H54 (cell line): Measurements from ENCODE around the gene LGR5.

Source experiments
- DNase-seq: peaks from one replicate; pipeline ENCODE4 v3.0.0; 2011; ENCODE audit warnings: low spot score, mixed read lengths; ENCODE audit not compliant: insufficient read length
- FAIRE-seq: peaks from 3 replicates; lab custom pipeline; 2011; peaks lifted over from hg19 to GRCh38; lab: Jason Lieb, UNC
- POLR2A ChIP-seq: IDR thresholded peaks from 2 replicates; pipeline ENCODE4 v1.6.1; 2011; ENCODE audit warnings: low read depth, mild to moderate bottlenecking, low read length

The LGR5 gene

GRCh38 chr12:71425568-71426299 lies 13.9 kb upstream of the LGR5 start:
- FAIRE-seq (no peak), DNase-seq (no peak)
- no peak for TF ChIP-seq POLR2A

DNA sequence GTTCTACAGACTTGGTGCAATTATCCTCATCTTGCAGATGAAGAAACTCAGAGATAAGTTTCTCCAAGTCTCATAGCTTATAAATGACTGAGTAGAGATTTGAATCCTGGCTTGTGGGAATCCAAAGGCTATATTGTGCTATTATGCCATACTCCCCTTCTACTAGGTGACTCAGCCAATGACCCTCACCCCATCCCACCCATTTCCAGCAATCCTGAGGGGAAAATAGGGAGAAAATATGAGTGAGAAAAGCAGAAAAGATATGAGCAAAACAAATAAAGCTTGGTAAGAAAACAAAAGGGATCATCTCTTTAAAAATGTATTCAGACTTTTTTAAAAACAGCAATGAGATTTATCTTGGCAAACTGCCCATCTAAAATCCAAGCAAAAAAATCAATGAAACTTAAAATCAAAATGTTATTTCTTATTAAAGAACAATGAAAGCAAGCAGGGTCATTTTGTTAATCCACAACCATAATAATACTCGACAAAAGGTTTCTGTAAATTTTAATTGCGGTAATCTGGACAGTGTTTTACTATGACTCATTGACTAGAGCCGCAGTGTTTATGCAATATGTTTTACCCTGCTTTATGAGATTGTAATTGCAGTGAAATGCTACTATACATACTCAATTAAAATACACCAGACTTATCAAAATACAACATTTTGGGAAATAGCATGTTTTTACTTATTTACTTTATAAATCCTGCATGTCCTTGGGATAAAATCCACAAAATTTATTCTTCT lies 13.1 kb upstream of the LGR5 start:
- no peak for TF ChIP-seq POLR2A
- FAIRE-seq, result no peak
- DNase-seq, result no peak

DNA sequence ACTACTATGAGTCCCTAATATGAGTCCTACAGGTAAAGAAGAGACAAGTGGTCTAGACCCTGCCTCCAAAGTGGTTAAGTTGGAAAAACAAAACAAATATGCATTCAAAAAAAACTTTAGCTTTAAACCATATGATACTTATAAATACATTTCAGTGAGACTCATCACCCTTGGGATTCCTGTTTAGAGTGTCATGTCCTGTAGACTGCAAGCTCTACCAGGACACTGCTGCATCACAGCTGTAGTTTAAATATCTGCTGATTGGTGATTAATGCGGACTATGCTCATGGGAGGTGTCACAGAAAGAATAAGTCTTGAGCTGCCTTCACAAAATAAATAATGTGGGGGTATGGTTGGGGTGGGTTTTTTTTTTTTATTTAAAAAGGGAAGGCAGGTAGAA lies 8.8 kb upstream of the LGR5 start:
- no peak for DNase-seq
- no peak for TF ChIP-seq POLR2A
- no peak for FAIRE-seq

DNA sequence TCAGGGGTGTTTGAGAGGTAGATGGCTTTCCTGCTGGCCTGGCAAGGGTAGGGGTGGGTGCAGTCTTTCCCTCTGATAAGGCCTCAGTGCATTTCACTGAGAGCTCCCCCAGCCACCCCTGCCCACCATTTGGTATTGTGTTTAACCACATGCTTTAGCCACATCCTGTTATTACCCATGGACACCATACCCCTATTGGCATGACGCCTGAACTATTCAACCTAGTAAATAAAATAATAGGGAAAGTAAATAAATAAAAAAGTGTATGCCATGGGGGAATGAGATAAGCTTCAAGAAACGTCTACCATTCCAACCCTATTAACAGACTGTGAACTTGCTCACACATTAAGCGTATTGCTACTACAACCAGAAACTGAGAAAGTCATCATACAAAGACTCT lies 7.6 kb upstream of the LGR5 start:
- DNase-seq (no peak), FAIRE-seq (no peak)
- no peak for TF ChIP-seq POLR2A

- DNase-seq, result no peak
- no peak for FAIRE-seq
- no peak for TF ChIP-seq POLR2A
Measured at GRCh38 chr12:71432936-71433335, 6.7 kb upstream of the LGR5 start.

DNA sequence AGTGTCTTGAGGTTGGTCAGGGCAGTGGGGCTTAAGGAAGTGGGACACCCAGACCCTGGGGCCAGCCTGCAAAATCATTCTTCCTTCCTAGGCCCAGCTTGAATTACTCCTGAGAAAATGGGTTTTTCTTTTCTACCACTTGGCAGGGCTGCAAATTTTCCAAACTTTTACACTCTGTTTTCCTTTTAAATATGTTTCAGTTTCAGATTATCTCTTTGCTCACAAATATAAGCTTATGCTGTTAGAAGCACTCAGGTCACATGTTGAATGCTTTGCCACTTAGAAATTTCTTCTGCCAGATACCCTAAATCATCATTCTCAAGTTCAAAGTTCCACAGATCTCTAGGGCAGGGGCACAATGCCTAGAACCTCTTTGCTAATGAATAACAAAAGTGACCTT lies 2.9 kb upstream of the LGR5 start:
- FAIRE-seq, result no peak
- DNase-seq, result no peak
- no peak for TF ChIP-seq POLR2A

GRCh38 chr12:71438670-71439361 lies 782 bp upstream of the LGR5 start:
- FAIRE-seq (no peak), DNase-seq (no peak)
- no peak for TF ChIP-seq POLR2A

DNA sequence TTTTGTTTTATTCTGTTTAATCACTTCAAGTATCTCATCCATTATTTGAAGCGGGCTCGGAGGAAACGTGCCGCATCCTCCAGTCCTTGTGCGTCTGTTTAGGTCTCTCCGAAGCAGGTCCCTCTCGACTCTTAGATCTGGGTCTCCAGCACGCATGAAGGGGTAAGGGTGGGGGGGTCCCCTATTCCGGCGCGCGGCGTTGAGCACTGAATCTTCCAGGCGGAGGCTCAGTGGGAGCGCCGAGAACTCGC lies 311 bp upstream of the LGR5 start:
- FAIRE-seq, result no peak
- no peak for DNase-seq
- TF ChIP-seq POLR2A, result no peak

DNA sequence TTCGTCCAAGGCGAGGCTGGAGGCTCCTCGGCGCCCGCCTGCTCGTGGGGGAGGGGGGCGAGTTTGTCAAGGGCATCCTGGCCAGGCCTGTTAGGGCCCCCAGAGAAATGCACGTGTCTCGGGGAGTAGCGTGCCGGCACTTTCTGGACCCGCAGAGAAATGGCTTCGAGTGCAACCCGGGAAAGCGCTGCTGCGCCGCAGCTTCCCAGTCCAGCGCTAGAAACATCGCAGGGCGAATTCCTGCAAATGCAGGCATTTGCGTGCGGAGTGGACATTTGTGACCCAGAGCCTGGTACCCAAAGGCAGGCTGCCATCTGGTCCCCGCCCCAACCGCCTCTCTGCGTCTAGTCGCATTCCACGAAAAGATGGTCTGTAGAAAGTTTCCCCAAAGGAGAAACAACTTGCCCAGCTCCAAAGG lies 756 bp downstream of the LGR5 start:
- DNase-seq (no peak), FAIRE-seq (no peak)
- TF ChIP-seq POLR2A, result no peak; the same call in 1 of the 2 replicates

GRCh38 chr12:71440763-71441748 lies 1.5 kb downstream of the LGR5 start:
- TF ChIP-seq POLR2A, result no peak
- FAIRE-seq, result no peak
- no peak for DNase-seq

- no peak for TF ChIP-seq POLR2A
- DNase-seq (no peak), FAIRE-seq (no peak)
Measured at GRCh38 chr12:71441836-71442566, 2.4 kb downstream of the LGR5 start.

GRCh38 chr12:71442567-71442931 lies 3.0 kb downstream of the LGR5 start:
- TF ChIP-seq POLR2A, result no peak
- no peak for FAIRE-seq
- no peak for DNase-seq

DNA sequence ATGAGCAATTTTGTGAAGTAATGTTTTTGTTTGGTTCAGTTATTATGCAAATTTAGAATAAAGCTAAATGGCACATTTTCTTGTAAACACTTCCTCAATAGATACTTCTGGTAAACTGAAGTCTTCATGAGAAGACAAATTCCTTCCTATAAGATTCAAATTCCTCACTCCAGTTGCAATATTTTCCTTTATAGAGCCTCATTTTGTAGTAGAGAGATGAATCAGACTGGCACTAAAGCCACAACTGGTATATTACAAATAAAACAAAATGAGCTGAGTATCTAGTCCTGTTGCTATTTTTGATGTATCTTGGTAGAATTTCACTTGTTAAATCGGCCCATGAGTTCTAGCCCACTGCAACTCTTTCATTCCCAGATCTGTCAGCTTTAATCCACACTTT lies 5.5 kb downstream of the LGR5 start:
- DNase-seq (no peak), FAIRE-seq (no peak)
- TF ChIP-seq POLR2A, result no peak
